ENCODE results near the gene COL23A1.
"Not testable (repeated sequence)": the region's sequence is repeated elsewhere in the genome, so short reads cannot be mapped to it uniquely, and the experiment has no call there.

The COL23A1 gene

DNA sequence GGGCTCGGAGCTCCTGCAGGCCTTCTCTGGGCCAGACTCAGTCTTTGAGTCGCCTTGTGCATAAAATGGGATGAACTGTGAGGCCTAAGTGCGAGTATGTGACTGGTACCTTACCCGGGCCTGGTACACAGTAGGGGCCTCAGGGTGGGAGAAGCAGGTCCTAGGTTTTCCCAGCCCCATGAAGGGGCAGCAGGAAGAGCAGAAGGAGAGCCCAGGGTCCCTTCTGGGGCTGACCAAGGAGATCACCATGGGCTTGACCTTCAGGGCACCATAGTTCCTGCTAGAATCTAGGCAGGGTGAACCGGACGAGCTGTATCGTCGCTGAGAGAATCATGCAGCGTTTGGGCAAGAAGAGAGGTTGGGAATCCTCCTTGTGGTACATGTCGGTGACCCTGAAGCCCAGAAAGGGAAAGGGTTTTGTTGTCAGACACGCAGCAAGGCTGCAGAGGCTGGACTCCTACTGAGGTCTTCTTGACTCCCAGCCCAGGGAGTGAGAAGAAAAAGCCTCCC is 357.2 kb downstream of the COL23A1 start:
- no peak for FAIRE-seq

DNA sequence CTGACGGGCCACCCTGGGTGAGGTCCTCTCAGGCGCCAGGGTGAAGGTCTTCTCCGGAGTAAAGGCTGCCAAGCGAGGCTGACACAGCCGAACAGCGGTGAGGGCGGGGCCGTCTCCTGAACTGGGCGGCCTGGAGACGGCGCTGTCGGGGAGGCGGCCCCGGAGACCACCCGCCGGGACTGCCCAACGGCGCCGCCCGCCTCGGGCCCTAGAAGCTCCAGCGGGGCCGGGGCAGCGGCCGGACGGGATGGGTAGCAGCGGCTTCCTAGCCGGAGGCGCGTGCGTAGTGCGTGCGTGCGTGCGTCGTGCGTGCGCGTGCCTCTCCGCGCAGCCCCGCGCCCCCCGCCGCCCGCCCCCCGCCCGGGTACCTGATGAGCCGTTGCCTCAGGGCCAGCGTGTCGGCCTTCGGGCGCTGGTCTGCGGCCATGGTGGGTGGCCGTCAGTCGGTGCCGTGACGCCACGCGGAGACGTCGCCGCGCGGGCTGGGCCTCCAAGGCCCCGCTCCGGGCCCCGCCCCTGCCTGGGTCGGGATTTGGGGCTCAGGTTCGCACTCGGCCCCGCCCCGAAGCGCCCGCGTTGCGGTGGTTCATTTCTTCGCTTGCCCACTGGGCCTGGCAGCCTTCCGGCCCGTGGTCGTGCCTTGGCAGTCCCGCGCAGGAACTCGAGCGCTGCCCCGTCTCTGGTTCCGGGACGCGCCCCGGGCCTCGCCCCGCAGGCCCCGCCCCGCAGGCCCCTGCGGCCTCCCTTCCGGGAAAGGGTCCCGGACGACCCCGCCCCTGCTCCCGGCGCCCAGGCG is 357.9 kb downstream of the COL23A1 start, which contains the start of gene PHYKPL:
Gene PHYKPL, minus strand, starts transcription at position 679 of the 796 bp plus-strand sequence. Its CDS starts 252 bp downstream, at position 427.
- no peak for FAIRE-seq

DNA sequence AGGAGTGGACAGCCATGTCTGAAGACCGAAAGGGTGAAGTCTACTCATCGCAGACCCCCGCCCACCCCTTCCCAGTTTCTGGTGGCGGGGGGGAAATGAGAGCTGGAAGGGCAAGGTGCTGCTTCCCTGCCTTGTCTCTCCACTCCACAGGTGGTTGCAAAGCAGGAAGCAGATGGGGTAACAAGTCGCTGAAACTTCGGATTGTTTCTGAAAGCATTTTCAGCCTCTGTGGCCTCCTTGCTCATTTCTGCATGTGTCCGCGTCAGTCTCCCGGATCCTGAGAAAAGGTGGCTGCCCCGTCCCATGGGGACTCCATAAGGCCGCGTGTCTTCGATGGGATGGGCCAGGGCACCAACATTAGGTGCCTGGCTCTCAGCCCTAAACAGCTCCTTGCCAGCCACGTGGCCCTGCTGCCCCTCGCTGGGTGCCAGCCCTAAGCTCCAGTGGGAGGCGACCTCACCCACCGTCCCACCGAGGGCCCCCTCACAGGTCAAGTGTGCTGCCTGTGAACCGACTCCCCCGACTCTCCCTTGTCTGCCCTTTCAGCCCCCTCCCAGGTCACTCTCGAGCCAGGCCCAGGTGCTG is 358.6 kb downstream of the COL23A1 start:
- FAIRE-seq, result no peak

DNA sequence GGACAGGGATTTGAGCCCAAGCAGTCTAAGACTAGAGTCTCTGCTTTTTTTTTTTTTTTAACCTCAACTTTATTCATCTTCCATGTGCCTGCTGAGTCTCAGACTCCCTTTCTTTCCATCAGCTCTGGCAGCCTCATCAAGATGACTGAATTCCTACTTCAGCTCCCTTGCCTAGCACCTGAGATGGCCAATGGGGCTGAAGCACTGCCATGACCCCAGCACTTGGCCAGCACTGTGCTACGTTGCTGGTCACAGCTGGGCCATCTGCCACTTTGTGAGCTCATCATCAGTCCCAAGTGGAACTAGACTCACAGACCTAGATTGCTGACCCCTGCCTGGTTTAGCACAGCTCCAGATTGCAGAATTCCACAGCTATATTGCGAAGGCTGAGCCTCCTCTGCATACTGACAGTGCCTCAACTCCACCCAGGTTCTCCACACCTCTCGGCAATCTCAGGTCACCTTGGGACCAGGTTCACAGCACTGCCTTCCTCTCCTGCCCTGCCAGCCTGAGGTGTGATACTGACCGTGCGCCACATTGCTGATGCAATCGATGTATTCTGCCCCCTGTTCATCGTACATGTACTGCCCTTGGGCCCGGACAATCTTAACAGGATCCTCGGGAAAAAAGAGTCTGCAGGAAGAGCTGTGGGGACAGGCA is 359.2 kb downstream of the COL23A1 start:
- FAIRE-seq, result no peak

DNA sequence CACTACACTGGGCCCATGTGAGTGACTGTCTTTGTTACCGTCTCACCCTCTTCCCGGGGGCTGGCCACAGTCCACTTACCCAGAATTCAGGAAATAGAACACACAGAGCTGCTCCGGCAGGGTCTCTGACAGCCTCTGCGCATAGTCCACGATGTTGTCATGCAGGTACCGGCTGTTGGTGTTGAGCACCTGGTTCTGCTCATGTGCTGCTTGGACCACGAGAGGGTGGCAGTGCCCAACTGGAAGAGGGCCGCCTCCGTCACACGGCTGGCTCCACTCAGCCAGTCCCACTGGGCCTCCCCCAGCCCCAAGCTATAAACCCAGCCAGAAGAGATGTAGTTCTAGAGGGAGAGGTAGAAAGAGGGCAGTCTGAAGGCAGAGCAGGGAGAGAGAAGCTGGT is 360.3 kb downstream of the COL23A1 start:
- FAIRE-seq, result no peak

DNA sequence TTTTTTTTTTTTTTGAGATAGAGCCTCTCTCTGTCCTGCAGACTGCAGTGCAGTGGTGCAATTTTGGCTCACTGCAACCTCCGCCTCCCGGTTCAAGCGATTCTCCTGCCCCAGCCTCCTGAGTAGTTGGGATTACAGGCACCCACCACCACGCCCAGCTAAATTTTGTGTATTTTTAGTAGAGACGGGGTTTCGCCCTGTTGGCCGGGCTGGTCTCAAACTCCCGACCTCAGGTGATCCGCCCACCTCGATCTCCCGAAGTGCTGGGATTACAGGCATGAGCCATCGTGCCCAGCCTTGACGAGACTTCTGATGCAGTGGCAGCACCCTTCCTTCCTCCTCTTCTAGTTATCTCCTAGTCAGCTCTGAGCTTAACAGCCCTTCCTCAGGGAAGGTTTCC is 361.1 kb downstream of the COL23A1 start:
- FAIRE-seq, result not testable (repeated sequence)

DNA sequence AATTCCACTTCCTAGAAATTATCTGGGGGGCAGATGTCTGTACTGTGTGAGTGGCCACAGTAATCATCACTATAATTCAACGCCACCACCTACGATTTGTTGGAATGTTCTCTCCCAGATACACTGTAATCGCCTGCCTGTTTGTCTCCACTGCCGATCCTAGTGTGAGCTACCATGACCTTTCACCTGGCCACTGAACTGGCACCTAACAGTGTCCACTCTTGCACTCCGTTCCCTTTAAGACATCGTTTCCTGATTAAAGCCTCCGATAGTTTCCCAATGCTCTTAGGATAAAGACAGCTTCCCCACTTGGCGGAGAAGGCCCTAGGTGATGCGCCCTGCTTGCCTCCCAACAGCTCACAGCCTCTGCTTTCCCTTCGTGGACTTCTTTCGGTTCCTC is 361.6 kb downstream of the COL23A1 start:
- no peak for FAIRE-seq

DNA sequence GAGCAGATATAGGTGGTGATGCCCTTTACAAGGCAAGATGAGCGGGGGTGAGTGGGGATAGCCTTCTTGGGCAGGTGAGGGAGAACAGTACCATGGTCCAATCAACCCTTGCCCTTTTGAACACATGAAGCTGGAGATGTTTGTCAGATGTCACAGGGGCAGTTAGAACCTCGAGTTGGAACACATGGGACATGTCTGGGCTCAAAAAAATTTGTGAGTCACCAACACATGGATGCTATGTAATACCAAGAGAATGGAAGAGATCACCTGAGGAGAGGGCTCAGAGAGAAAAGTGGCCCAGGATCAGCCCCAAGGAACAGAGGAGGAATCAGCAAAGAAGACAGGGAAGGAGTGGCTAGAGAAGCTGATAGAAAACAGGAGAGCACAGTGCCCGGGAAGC is 362.3 kb downstream of the COL23A1 start:
- FAIRE-seq, result no peak

DNA sequence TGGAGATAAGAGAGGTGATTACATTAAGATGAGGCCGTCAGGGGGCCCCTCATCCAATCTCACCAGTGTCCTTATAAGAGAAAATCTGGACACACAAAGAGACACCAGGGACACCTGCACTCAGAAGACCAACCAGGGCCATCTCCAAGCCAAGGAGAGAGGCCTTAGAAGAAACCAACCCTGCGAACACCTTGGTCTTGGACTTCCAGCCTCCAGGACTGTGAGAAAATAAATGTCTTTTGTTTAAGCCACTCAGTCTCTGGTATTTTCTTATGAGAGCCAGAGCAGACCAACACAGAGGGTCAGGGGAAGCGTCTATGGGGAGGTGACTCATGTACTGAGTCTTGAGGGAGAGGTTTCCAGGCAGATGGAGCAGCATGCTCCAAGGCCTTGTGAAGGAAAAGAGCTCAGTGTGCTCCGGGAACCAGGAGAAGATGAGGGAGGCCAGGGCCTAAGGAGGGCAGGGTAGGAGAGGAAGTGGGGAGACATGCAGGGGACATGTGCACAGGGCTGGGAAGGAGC is 363.0 kb downstream of the COL23A1 start:
- FAIRE-seq, result no peak

DNA sequence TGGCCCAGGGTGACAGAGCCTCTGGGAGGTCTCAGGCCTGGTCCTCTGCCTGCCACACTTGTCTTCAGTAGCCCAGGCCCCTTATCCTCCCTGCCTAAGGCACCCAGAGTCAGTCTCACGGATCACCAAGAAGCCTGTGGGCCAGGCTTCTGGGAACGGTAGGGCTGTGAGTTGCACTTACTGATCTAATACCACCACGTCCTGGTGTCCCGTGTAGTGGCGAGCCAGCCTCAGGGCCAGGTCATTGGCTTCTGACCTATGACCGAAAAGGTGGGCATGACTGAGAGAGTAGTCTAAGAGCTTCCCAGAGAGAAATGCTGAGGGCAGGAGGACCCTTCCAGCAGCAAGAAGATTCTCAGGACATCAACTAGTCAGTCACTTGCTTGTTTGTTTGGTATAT is 365.0 kb downstream of the COL23A1 start:
- FAIRE-seq, result no peak

DNA sequence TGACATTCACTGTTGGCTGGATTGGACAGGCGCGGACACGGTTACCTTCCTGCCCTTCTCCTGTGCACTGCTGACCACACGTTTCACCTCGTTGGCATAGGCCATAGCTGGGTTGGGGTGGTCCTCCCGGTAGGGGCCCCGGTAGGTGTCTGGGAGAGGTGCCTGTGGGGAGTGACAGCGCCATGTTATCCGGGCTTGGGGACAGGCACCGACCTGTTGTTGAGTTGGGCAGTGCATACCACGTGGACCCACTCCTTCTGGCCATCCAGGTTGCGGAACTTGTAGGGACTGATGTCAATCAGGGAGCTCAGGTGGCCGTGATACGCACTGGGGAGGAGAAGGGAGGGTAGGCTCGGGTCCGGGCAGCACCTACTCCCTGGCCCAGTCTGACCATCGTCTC is 365.8 kb downstream of the COL23A1 start:
- no peak for FAIRE-seq

DNA sequence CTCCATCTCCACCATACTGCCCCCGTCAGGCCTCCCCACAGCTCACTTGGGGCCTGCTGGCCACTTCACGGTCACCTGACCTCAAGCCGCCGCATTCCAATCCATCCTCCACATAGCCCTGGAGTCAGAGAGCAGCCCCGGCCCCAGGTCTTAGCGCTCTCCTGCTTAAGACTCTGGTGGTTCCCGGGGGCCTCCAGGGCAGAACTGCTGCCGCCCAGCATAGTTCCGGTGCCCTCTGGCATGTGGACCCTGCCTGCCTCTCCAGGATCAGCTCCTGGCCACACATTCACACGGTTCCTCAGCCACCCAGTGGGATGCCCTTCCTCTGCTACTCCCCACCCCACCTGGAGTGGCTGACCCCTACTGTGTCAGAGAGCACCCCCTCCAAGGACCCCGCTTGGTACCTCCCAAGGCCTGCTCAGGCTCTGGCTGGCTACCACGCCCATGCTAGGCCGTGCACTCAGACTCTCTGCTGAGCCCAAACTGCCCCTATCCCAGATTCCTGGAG is 366.3 kb downstream of the COL23A1 start:
- FAIRE-seq, result no peak

DNA sequence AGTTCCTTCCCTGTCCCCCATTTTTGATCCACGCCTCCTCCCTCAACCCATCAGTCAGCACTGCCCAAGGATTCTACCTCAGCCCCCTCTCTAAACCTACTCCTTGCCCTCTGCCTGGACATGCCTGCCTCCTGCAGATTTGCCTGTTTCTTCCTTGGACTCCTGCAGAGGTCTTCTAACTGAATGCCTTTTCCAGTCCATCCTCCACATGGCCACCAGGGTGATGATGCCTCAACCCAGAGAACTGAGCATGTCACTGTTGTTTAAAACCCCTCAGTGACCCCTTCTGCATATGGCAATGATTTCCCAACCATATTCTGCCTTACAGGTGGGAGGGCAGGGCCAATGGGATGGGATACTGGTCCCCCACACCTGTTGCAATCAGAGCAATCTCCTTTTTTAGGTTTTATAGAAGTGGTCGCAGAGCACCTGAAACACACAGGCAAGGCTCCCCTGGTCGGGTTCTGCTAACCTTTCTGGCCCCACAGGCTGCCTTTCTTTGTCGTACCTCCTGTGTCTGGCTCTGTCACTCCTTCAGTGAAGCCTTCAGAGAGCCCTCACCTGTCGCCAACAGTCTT is 366.9 kb downstream of the COL23A1 start:
- no peak for FAIRE-seq

DNA sequence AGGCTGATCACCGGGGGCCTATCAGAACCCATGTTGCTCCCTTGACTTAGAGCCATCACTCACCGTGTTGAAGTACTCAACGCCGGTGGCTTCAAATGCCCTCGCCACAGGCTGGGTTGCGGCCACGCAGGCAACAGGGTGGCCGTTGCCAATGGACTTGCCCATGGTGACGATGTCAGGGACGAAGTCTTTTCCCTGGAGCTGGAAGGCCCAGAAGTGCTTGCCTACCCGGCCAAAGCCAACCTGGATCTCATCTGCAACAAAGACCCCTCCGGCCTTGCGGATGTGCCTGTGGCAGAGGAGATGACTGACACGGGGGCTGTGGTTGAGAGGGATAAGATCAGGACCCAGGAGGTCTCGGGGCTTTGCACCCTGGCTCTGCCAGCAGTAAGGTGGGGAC is 367.9 kb downstream of the COL23A1 start:
- FAIRE-seq, result no peak

DNA sequence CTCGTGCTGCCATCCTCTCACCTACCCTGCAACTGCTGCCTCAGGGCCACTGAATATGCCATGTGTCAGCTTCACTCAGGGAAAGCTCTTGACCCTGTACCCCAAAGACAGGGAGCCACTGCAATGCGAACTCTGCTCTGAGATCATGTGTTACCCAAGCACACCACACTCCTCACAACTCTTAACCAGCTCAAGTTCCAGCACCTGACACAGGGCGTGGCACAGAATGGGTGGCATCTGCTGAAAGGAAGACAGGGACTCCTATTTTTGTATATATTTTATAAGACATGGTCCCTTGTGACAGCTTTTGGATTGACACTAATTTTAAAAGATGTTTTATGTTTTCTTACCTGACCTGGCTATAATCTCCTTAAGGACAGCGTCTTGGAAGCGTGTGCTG is 368.3 kb downstream of the COL23A1 start:
- no peak for FAIRE-seq

DNA sequence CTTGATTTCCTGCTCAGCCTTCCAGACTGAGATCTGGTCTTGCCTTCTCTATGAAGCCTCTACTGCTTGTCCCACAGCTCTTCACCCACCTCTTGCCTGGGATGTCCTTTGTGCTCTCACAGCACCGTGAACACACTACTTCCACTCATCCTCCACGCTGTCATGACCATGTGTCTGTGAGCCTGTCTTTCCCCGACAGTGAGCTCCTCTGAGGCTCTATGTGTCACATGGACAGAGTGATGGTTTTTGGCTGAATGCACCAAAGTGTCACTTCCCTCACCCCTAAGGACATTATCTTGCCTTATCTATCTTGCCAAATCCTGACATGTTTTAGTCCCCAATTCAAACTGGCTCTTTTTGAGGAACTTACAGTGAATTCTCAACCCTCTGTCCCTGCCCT is 368.9 kb downstream of the COL23A1 start:
- no peak for FAIRE-seq

DNA sequence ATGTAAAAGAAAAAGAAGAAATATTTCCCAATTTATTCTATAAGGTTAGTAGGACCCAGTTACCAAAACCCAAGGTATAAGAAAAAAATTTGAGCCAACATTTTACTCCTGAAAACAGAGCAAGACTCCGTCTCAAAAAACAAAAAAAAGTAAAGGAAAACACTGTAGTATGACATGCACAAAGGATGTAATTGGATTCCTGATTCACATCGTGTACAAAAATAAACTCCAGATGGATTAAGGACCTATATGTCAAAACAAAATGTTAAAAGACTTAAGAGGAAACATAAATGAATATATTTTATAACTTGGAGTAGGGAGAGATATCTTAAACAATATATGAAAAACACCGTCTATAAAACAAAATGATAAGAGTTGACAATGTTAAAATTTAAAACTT is 371.4 kb downstream of the COL23A1 start:
- peak; percentile 85 for FAIRE-seq

DNA sequence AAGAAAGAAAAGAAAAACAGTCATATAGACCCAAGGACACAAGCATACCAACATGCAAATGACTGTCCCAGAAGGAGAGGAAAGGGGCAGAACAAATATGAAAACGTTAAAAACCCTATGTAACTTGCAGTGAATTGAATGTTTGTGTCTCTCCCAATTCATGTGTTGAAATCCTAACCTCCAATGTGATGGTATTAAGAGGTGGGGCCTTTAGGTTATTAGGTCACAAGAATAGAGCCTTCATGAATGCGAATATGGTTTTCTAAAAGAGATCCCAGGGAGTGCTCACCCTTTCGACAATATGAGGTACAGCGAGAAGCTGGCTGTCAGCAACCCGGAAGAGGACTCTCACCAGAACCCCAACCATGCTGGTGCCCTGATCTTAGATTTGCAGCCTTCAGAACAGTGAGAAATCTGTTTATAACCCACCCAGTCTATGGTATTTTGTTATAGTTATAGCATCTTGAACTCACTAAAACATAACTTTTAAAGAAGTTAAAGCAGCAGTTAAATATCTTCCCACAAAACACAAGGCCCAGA is 371.9 kb downstream of the COL23A1 start:
- no peak for FAIRE-seq

DNA sequence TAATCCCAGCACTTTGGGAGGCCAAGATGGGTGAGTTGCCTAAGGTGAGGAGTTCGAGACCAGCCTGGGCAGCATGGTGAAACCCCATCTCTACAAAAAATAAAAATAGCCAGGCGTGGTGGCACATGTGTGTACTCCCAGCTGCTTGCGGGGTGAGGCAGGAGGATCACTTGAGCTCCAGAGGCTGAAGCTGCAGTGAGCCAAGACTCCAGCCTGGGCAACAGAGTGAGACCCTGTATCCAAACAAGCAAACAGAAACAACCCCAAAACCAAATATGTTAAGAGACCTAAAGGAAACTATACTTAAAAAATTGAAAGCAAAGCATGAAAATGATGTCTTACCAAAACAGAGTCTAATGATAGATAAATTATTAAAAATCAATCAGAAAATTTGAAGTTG is 373.4 kb downstream of the COL23A1 start:
- FAIRE-seq, result no peak

DNA sequence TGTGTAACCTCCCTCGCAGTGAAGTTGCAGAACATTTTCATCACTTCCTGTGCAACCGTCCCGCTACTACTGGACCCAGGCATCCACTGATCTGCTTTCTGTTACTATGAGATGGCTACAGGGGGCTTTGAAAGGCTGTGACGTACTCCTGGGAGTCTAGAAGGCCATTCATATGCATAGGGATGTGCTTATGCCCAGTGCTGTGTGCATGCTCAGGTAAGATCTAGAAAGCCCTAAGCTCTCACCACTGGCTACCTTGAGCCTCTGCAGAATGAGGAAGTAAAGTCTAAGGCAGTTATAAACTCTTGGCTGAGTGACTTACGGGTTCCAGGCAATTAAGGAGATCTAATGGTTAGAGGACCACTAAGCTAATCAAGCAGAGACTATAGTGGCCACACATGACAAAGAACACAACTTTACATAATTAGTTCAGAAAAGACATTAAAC is 374.1 kb downstream of the COL23A1 start:
- FAIRE-seq, result no peak

DNA sequence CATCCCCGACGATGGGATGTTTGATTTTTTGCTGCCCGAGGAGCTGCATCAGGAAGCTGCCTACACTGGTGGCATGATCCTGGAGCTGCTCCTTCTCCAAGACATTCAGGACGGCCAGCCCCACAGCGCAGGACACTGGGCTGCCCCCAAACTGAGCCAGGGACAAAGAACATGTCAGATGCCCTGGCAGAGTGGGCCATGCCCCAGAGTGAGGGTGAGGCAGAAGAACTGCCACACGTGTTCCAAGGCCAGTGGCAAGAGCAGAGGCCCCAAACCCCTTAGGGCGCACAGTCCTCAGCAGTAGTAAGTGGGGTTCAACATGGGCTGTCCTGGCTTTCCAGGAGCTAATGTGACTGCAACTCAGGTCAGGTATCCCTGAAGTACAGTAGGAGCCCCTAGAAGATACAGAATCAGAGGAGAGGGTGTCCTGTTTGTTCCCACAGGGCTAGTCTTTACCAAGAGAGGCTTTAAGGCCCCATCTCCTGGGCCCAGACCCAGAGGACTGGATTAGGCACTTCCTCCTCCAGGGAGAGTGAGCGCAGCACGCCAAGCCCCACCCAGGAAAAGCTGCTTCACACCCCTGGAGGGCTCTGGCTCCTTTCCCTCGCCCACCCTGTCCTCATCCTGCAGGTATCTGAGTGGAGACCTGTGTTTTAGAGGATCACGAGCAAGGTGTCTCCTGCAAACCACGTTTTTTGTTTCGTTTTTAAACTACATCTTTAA is 374.8 kb downstream of the COL23A1 start:
- no peak for FAIRE-seq

Data from G401.6 (cell line).